GM23338 (cell line): ENCODE measurements around the gene TENM4.

Experiments used
- EZH2 ChIP-seq: fragments of 200-600 bp; sonication (generic); IDR thresholded peaks from one replicate; pipeline ENCODE4 v1.8.0; 2017; ENCODE audit warnings: antibody characterized with exemption, mild to moderate bottlenecking, low read depth; ENCODE audit not compliant: unreplicated experiment
- EZH2phosphoT487 ChIP-seq: fragments of 200-600 bp; sonication (generic); IDR thresholded peaks from one replicate; pipeline ENCODE4 v1.8.1; 2018; ENCODE audit warnings: antibody characterized with exemption; ENCODE audit not compliant: unreplicated experiment
- JUNB ChIP-seq: IDR thresholded peaks from one replicate; pipeline ENCODE4 v1.6.1; 2016; ENCODE audit warnings: antibody characterized with exemption; ENCODE audit not compliant: unreplicated experiment
- ZNF331 ChIP-seq: fragments of 250-450 bp; sonication (Bioruptor Pico); IDR thresholded peaks from 2 replicates; pipeline ENCODE4 v1.5.0; 2020; ENCODE audit warnings: low read depth, mild to moderate bottlenecking, moderate library complexity
- TF ChIP-seq, protein P1 (sequence below), 2 experiments: fragments of 200-600 bp in 1 of 2; sonication (generic) in 1 of 2; conservative IDR thresholded peaks; 2 replicates each; pipeline versions ENCODE4 v1.5.1 to v1.6.1; 2016 to 2017; ENCODE audit warnings: antibody characterized with exemption in 2 of 2, low read depth in 2 of 2, mild to moderate bottlenecking in 2 of 2, moderate library complexity in 1 of 2
- TF ChIP-seq, protein P2 (sequence below): IDR thresholded peaks from one replicate; pipeline ENCODE4 v1.6.1; 2018; ENCODE audit warnings: antibody characterized with exemption; ENCODE audit not compliant: unreplicated experiment

DNA sequence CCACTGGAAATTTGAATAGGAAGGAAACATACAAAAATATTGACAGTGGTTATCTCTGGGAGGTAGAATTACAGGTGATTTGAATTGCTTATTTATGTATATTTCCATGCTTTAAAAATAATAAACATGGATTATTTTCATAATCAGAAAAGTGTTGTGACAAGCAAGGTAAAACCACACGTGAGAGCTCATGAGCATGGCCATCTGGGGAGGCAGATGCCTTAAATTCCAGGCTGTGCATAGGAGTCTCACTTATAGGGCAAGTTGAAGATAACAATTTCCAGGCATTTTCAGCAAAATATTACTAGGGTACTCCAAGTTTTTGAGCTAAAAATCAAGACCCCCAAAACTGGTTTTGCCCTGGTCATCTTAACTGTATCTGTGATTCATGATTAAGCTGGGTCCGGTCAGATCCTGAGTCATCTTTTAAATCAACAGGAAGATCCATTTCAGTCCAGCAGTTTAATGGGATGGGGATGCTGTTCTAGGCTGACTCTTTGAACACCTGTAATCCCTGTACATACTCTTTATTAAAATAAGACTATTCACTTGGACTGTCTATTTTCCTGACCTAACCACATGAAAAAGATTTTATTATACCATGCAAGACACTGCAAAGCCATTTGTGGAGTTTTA is 750.4 kb downstream of the TENM4 start:
- TF ChIP-seq, protein P1, sequence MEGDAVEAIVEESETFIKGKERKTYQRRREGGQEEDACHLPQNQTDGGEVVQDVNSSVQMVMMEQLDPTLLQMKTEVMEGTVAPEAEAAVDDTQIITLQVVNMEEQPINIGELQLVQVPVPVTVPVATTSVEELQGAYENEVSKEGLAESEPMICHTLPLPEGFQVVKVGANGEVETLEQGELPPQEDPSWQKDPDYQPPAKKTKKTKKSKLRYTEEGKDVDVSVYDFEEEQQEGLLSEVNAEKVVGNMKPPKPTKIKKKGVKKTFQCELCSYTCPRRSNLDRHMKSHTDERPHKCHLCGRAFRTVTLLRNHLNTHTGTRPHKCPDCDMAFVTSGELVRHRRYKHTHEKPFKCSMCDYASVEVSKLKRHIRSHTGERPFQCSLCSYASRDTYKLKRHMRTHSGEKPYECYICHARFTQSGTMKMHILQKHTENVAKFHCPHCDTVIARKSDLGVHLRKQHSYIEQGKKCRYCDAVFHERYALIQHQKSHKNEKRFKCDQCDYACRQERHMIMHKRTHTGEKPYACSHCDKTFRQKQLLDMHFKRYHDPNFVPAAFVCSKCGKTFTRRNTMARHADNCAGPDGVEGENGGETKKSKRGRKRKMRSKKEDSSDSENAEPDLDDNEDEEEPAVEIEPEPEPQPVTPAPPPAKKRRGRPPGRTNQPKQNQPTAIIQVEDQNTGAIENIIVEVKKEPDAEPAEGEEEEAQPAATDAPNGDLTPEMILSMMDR (conservative IDR thresholded peaks at IDR 0.05; ENCODE audit: low read depth in 2 of 2): no peak
- TF ChIP-seq EZH2phosphoT487 (no peak), EZH2 (no peak), JUNB (no peak), ZNF331 (no peak)
- TF ChIP-seq, protein P2, sequence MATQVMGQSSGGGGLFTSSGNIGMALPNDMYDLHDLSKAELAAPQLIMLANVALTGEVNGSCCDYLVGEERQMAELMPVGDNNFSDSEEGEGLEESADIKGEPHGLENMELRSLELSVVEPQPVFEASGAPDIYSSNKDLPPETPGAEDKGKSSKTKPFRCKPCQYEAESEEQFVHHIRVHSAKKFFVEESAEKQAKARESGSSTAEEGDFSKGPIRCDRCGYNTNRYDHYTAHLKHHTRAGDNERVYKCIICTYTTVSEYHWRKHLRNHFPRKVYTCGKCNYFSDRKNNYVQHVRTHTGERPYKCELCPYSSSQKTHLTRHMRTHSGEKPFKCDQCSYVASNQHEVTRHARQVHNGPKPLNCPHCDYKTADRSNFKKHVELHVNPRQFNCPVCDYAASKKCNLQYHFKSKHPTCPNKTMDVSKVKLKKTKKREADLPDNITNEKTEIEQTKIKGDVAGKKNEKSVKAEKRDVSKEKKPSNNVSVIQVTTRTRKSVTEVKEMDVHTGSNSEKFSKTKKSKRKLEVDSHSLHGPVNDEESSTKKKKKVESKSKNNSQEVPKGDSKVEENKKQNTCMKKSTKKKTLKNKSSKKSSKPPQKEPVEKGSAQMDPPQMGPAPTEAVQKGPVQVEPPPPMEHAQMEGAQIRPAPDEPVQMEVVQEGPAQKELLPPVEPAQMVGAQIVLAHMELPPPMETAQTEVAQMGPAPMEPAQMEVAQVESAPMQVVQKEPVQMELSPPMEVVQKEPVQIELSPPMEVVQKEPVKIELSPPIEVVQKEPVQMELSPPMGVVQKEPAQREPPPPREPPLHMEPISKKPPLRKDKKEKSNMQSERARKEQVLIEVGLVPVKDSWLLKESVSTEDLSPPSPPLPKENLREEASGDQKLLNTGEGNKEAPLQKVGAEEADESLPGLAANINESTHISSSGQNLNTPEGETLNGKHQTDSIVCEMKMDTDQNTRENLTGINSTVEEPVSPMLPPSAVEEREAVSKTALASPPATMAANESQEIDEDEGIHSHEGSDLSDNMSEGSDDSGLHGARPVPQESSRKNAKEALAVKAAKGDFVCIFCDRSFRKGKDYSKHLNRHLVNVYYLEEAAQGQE: no peak
